Measurements from ENCODE around the gene AUTS2. TPM values are rescaled to one million over a fixed set of nuclear protein-coding genes. Genes with fewer than 3 reads are reported as not detected.

AUTS2 gene
- polyA plus RNA-seq, 1 donor from 2014 or later = 97.3 TPM

DNA sequence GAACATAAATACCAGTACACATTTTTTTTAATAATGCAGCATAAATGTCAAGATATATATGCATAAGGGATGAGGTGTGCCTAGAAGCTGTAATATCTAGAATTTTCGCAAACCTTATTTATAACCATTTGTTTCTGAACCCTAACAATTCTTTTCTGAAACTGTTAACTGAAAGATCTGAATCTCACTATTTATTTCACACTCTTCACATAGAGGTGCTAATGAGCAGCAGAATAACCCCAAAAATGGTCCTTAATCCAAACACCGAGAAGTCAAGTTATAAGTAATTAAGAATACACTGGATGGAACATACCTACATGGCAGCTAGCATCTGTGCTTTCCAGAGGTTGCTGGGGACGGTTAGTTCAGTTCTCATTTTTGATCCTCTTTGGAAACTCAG, 742.0 kb downstream of the AUTS2 start:
- no peaks in the 10 kb centered on the region for H4K20me1 ChIP-seq (ENCODE audit: insufficient read depth)
- H3K4me3 ChIP-seq (ENCODE audit: low read length) = no peak overlapping the region
- H3F3A ChIP-seq (ENCODE audit: insufficient read depth, low read length, poor library complexity, severe bottlenecking) = no peaks in the 10 kb centered on the region
- H3K9me2 ChIP-seq (ENCODE audit: insufficient read depth, low read length) = no peaks in the 10 kb centered on the region
- H3K27me3 ChIP-seq (ENCODE audit: insufficient read depth, low read depth, low read length) = no peaks in the 10 kb centered on the region
- no peak overlapping the region for H3K9ac ChIP-seq (ENCODE audit: low read length)
- H3K36me3 ChIP-seq (ENCODE audit: insufficient read depth, low read length) = no peaks in the 10 kb centered on the region
- no peak overlapping the region for H3K27ac ChIP-seq (ENCODE audit: low read length)
- no peaks in the 10 kb centered on the region for H3K9me3 ChIP-seq (ENCODE audit: low read length)
- TF ChIP-seq EZH2 (IDR thresholded peaks at IDR 0.05; ENCODE audit: borderline replicate concordance, insufficient read depth, low read length, poor library complexity, severe bottlenecking) (no peak), SMC3 (conservative IDR thresholded peaks at IDR 0.05; ENCODE audit: poor library complexity) (no peak), POLR2AphosphoS5 (IDR thresholded peaks at IDR 0.05) (no peak), TAF1 (IDR thresholded peaks at IDR 0.05; ENCODE audit: low read depth) (no peak), REST (IDR thresholded peaks at IDR 0.05; ENCODE audit: borderline replicate concordance) (no peak), EP300 (conservative IDR thresholded peaks at IDR 0.05; ENCODE audit: poor library complexity, severe bottlenecking) (no peak), MXI1 (conservative IDR thresholded peaks at IDR 0.05; ENCODE audit: poor library complexity, severe bottlenecking) (no peak), RAD21 (conservative IDR thresholded peaks at IDR 0.05) (no peak)
- TF ChIP-seq, protein P1, sequence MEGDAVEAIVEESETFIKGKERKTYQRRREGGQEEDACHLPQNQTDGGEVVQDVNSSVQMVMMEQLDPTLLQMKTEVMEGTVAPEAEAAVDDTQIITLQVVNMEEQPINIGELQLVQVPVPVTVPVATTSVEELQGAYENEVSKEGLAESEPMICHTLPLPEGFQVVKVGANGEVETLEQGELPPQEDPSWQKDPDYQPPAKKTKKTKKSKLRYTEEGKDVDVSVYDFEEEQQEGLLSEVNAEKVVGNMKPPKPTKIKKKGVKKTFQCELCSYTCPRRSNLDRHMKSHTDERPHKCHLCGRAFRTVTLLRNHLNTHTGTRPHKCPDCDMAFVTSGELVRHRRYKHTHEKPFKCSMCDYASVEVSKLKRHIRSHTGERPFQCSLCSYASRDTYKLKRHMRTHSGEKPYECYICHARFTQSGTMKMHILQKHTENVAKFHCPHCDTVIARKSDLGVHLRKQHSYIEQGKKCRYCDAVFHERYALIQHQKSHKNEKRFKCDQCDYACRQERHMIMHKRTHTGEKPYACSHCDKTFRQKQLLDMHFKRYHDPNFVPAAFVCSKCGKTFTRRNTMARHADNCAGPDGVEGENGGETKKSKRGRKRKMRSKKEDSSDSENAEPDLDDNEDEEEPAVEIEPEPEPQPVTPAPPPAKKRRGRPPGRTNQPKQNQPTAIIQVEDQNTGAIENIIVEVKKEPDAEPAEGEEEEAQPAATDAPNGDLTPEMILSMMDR (IDR thresholded peaks at IDR 0.05; ENCODE audit: poor library complexity, severe bottlenecking) = no peak
- no peak overlapping the region for H2AFZ ChIP-seq (ENCODE audit: low read depth, low read length)
- H3K4me2 ChIP-seq (ENCODE audit: low read length) = no peak overlapping the region
- H3K79me2 ChIP-seq (replicated peaks; ENCODE audit: insufficient read depth, low read length) = no peaks in the 10 kb centered on the region

DNA sequence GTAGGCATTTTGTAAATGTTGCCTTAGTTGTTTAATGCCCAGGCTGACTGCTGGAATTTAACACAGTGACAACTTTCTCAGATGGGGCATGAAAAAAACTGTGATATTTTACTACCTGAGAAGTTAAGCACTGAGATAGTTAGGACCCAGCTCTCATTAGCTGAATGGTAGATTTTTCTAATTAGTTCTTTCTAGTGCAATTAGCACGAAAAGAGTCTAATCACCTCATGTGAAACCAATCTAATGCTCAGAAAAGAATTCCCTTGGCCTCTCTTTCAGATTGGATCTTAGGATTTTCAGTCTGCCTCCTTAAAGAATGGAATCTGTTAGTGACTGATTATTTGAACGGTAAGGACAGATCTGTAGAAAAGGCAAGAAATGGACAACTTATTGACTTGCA, 743.2 kb downstream of the AUTS2 start:
- no peaks in the 10 kb centered on the region for H3K27me3 ChIP-seq (ENCODE audit: insufficient read depth, low read depth, low read length)
- H3F3A ChIP-seq (ENCODE audit: insufficient read depth, low read length, poor library complexity, severe bottlenecking) = no peaks in the 10 kb centered on the region
- no peak for TF ChIP-seq MXI1 (conservative IDR thresholded peaks at IDR 0.05; ENCODE audit: poor library complexity, severe bottlenecking)
- TF ChIP-seq TAF1 (IDR thresholded peaks at IDR 0.05; ENCODE audit: low read depth) = no peak
- TF ChIP-seq EZH2 (IDR thresholded peaks at IDR 0.05; ENCODE audit: borderline replicate concordance, insufficient read depth, low read length, poor library complexity, severe bottlenecking) = no peak
- no peak for TF ChIP-seq REST (IDR thresholded peaks at IDR 0.05; ENCODE audit: borderline replicate concordance)
- TF ChIP-seq POLR2AphosphoS5 (IDR thresholded peaks at IDR 0.05) = no peak
- no peak for TF ChIP-seq RAD21 (conservative IDR thresholded peaks at IDR 0.05)
- TF ChIP-seq EP300 (conservative IDR thresholded peaks at IDR 0.05; ENCODE audit: poor library complexity, severe bottlenecking) = no peak
- no peak for TF ChIP-seq SMC3 (conservative IDR thresholded peaks at IDR 0.05; ENCODE audit: poor library complexity)
- H3K9me2 ChIP-seq (ENCODE audit: insufficient read depth, low read length) = no peaks in the 10 kb centered on the region
- no peaks in the 10 kb centered on the region for H3K9me3 ChIP-seq (ENCODE audit: low read length)
- H2AFZ ChIP-seq (ENCODE audit: low read depth, low read length) = no peak overlapping the region
- H3K27ac ChIP-seq (ENCODE audit: low read length) = no peak overlapping the region
- no peak overlapping the region for H3K4me3 ChIP-seq (ENCODE audit: low read length)
- H3K4me2 ChIP-seq (ENCODE audit: low read length) = no peak overlapping the region
- no peak overlapping the region for H3K9ac ChIP-seq (ENCODE audit: low read length)
- no peaks in the 10 kb centered on the region for H3K79me2 ChIP-seq (replicated peaks; ENCODE audit: insufficient read depth, low read length)
- H4K20me1 ChIP-seq (ENCODE audit: insufficient read depth) = no peaks in the 10 kb centered on the region
- H3K36me3 ChIP-seq (ENCODE audit: insufficient read depth, low read length) = no peaks in the 10 kb centered on the region
